Measurements from ENCODE around the gene PPP2R2D.
"Not testable (repeated sequence)": the region's sequence is repeated elsewhere in the genome, so short reads cannot be mapped to it uniquely, and the experiment has no call there.

PPP2R2D gene

DNA sequence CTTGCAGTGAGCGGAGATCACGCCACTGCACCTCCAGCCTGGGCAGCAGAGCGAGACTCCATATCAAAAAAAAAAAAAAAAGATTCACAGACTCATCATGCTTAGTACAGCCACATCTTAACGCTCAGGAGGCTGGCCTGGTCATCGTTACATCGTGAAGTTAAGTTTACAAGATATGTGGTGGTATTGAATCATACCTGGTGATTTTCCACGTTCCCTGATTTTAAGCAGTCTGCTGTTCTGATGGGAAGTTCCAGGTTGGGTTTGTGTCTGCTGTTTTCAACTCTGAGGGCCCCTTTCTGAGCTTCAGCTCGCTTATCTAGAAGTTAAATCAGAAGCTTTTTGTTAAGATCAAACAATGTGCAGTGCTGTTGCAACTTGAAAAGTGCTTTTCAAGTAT, 6.9 kb downstream of the PPP2R2D start:
- DNase-seq (ENCODE audit: low read depth, low spot score): no peak

DNA sequence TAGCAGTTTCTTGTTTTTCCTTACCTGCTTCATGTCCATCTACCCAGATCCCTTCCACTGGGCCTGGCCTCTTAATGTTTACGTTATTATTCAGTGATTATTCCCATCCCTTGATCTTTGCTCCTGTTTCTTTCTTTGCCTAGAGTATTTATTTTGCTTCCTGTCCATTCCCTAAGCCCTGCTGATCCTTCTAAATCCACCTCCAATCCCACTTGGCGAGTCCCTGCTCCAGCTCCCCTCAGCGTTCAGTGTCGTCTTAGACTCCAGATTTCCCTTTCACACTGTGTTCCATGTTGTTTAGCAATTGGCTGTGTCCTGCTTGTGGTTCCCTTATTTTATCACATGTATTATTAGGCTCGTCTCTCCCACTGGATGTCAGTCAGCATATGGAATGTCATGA, 7.3 kb downstream of the PPP2R2D start:
- no peak for DNase-seq (ENCODE audit: low read depth, low spot score)

DNA sequence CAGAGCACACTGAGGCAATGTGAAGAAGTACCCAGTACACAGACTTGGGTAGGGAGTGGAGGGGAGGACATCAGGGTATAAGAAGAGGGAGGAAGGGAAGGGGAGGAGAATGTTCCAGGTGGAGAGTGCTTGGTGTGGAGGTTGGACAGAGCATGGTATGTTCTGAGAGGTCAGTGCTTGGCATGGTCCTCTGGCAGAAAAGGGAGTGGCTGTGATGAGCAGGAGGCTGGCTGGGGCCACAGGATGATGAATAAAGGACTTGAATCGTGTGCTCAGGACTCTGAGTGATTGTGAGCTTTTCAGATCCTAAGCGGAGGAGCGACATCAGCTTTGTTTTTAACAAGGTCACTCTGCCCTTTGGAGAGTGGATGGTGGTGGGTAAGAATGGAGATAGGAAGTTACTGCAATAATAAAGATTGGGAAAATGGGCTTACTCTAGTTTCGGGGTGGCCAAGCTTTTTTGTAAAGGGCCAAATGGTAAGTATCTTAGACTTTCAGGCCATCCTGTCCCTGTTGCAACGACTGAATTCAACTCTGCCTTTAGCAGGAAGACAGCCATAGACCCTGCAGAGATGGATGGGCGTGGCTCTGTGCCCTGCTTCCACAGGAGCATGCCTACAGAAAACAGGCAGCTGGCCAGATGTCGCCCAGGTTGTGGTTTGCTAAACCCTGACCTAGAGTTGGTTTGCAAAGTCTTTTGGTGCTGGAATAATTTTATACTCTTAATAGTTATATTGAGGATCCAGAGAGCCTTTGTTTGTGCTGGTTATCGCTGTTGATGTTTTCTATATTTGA, 8.4 kb downstream of the PPP2R2D start:
- no peak for DNase-seq (ENCODE audit: low read depth, low spot score)

DNA sequence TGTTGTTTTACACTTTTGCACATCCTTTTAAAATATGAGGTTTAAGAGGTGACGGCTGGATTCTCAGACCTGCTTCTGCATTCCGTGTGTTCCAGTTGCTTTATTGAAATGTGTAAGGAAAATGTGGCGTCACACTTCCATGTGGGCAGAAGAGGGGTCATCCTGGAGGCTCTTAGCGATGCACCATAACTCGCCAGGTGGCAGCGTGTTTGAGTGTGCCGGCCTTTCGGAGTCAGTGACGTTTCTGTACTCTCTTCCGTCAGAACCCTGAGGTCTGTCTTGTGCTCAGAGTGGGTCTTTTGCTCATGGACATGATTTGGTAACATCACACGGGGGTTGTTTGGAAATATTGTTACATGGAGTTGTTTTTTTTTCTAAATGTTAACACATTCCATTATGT, 9.1 kb downstream of the PPP2R2D start:
- DNase-seq (ENCODE audit: low read depth, low spot score): no peak

DNA sequence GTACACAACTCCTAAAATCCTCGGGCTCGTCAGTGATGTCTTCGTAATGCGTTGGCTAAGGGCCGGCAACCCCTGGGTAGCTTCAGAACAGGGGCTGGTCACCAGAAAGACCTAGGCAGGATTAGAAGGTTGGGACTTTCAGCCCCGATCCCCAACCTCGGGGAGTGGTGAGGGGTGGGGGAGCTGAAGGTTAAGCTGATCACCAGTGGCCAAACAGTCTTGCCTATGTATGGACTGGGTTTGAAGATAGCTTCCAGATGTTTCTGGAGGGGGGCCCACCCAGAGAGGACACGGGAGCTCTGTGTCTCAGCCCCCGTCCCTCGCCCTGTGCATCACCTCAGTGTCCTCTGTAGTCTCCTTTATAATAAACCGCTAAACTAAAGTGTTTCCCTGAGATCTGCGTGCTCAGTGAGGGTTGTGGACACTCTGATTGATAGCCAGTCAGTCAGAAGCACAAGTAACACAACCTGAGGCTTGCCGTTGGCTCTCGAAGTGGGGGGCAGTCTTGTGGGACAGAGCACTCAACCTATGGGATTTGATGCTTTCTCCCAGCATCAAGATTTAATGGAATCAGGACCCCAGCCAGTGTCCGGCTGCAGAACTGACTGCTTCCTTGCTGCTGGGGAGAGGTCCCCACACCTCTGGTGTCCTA, 10.0 kb downstream of the PPP2R2D start:
- no peak for DNase-seq (ENCODE audit: low read depth, low spot score)

DNA sequence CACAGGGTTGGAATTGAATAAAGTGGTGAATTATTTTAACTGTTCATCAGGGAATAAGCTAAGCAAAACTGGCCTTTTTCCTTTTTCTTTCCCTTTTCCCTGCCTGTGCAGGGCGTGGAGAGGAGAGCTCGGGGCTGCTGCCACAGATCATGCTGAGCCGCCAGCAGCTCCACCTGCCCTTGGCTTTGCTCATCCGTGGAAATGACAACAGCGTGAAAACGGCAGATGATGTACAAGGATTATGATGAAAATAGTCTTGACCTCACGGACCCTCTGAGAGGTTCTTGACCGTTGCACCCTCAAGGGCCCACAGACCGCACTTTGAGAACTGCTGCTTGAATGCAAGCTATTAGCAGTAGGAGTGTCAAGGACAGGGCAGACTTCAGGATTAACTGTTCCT, 10.6 kb downstream of the PPP2R2D start:
- DNase-seq (ENCODE audit: low read depth, low spot score): no peak

DNA sequence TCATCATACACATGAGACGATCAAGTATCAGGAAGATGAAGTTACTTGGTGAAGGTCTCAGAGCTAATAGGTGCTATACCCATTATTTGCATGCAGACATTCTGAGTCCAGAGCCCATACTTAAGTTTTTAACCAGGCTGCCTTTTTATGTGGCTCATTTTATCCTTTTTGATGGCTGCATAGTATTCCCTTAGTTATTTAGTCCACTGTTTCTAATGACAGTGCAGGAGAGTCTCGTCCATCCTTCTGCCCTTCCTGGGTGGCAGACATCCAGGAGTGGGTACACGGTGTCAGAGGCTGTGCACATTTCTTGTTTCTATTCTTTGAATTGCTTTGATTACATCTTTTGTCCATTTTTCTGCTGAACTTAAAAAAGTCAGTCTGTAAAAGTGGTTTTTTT, 11.8 kb downstream of the PPP2R2D start:
- no peak for DNase-seq (ENCODE audit: low read depth, low spot score)

DNA sequence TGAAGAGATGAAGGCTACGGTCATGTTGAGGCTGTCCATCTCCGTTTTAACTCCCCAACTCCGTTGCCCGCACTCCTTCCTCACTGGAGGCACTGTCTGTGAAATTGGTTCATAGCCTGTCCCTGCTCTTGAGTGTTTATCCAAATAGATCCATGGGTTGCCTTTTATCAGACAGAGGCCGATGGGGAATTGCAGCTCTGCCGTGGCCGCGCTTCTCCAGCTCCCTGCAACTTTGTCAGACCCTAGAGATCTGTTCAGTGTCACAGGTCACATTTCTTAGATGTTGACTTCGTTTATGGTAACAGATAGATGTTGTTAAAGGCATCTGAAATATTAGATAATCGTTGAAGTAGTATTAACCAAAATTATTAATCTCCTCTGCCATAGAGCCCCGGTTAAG, 14.7 kb downstream of the PPP2R2D start:
- no peak for DNase-seq (ENCODE audit: low read depth, low spot score)

DNA sequence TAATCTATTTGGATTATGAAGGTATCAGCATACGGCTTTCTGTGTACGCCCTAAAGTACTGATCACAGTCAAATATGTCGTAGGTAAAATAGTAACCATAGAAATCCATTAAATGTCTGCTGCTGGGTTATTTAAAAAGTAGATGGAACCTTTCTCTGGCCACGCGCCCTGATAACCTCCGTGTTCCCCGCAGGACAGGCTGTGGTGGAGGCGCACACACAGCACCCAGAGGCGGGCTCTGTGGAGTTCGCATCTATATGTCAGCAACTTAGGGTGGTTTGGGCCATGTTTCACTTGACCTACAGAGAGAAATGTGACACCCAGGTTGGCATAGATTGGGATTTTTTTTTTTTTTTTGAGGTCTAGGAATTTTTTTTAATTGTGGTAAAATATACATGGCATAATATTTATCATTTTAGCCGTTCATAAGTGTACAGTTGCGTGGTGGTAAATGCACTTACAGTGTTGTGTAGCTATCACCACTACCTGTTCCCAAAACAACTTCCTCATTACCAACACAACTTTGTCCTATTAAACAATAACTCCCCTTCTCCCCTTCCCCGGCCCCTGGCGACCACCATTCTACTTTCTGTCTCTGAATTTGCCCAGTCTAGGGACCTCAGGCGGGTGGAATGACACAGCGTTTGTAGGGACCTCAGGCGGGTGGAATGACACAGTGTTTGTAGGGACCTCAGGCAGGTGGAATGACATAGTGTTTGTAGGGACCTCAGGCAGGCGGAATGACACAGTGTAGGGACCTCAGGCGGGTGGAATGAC, 15.4 kb downstream of the PPP2R2D start:
- no peak for DNase-seq (ENCODE audit: low read depth, low spot score)

DNA sequence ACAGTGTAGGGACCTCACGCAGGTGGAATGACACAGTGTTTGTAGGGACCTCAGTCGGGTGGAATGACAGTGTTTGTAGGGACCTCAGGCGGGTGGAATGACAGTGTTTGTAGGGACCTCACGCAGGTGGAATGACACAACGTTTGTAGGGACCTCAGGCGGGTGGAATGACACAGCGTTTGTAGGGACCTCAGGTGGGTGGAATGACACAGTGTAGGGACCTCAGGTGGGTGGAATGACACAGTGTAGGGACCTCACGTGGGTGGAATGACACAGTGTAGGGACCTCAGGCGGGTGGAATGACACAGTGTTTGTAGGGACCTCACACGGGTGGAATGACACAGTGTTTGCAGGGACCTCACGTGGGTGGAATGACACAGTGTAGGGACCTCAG, 16.0 kb downstream of the PPP2R2D start:
- DNase-seq (ENCODE audit: low read depth, low spot score): not testable (repeated sequence)

DNA sequence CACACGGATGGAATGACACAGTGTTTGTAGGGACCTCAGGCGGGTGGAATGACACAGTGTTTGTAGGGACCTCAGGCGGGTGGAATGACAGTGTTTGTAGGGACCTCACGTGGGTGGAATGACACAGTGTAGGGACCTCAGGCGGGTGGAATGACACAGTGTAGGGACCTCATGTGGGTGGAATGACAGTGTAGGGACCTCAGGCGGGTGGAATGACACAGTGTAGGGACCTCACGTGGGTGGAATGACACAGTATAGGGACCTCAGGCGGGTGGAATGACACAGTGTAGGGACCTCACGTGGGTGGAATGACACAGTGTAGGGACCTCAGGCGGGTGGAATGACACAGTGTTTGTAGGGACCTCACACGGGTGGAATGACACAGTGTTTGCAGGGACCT, 16.7 kb downstream of the PPP2R2D start:
- DNase-seq (ENCODE audit: low read depth, low spot score): not testable (repeated sequence)

DNA sequence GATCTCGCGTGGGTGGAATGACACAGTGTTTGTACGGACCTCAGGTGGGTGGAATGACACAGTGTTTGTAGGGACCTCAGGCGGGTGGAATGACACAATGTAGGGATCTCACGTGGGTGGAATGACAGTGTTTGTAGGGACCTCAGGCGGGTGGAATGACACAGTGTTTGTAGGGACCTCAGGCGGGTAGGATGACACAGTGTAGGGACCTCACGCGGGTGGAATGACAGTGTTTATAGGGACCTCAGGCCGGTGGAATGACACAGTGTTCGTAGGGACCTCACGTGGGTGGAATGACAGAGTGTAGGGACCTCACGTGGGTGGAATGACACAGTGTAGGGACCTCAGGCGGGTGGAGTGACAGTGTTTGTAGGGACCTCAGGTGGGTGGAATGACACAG, 18.7 kb downstream of the PPP2R2D start:
- DNase-seq (ENCODE audit: low read depth, low spot score): not testable (repeated sequence)

DNA sequence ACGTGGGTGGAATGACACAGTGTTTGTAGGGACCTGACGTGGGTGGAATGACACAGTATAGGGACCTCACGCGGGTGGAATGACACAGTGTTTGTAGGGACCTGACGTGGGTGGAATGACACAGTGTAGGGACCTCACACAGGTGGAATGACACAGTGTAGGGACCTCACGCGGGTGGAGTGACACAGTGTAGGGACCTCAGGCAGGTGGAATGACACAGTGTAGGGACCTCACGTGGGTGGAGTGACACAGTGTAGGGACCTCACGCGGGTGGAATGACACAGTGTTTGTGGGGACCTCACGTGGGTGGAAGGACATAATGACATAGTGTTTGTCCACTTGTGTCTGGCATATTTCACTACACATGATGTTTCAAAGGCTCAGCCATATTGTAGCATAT, 19.3 kb downstream of the PPP2R2D start:
- DNase-seq (ENCODE audit: low read depth, low spot score): no peak

DNA sequence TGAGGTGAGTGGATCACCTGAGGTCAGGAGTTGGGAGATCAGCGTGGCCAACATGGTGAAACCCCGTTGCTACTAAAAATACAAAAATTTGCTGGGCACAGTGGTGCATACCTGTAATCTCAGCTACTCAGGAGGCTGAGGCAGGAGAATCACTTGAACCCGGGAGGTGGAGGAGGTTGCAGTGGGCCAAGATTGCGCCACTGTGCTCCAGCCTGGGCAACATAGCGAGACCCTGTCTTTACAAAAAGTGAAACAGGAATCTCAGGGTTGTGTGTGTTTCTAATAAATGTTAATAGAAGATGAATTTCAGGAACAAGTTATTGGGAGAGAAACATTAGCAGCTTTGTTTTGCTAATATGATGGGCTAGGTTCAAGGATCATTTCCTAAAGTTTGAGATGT, 19.9 kb downstream of the PPP2R2D start:
- no peak for DNase-seq (ENCODE audit: low read depth, low spot score)

DNA sequence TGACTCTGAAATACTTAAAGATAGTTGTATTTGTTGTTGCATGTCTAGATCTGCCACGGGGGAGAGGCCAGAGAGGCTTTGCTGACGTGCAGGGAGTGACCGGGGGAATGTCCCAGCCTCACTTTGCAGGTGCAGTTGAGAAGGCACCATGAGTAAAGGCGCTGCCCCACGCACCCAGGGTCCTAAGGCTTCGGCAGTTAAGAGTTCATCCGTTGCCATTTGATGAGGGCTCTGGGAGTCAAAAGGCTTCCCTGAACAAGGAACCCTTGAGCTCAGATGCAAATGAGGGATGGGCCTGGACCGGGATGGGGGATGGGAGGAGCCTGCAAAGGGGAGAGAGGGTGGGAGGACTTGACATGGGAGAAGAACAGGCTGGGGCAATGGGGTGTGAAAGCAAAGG, 20.4 kb downstream of the PPP2R2D start:
- no peak for DNase-seq (ENCODE audit: low read depth, low spot score)

DNA sequence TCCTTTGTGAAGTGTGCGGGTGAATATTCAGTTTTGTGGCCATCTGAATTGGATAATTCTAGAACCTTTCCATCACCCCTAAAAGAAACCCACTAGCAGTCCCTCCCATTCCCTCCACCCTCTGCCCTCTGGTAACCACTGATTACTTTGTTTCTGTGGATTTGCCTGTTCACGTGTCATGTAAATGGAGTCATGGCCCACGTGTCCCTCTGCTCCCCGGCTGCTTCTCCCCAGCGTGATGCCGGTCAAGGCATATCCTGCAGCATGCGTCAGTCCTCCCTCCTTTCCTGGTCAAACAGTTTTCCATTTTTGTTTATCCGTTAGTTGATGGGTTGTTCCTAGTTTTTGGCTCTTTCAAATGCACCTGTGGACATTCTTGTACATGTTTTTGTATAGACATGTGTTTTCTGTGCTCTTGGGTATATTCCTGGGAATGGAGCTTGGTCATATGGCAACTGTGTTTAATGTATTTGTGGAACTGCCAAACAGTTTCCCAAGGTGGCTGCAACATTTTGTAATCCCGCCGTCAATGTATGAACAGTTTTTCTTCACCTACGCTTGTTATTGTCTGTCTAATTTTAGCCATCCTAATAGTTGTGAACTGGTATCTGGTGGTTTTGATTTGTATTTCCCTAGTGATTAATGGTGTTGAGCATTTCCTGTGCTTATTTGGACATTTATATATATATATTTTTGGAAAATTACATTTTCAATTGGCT, 22.4 kb downstream of the PPP2R2D start:
- DNase-seq (ENCODE audit: low read depth, low spot score): no peak

DNA sequence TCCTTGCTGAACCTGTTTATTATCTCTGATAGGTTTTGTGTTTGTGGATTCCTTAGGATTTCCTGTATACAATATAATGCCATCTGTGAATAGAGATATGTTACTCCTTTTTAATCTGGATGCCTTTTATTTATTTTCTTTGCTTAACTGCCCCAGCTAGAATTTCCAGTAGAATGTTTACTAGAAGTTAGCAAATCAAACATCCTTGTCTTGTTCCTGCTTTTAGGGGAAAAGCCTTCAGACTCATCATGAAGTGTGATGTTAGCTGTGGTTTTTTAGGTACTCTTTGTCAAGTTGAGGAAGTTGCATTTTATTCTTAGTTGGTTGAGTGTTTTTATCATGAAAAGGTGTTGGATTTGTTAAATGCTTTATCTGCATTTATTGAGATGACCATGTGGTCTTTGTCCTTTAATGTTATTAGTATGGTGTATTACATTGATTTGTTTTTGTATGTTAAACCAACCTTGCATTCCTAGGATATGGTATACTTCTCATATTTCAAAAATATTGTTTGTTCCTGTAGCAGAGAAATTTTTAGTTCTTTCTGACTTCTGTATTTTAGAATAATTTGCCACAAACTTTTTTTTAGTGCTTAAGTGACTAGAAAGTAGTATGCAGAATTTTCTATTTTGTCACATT, 24.3 kb downstream of the PPP2R2D start:
- no peak for DNase-seq (ENCODE audit: low read depth, low spot score)

DNA sequence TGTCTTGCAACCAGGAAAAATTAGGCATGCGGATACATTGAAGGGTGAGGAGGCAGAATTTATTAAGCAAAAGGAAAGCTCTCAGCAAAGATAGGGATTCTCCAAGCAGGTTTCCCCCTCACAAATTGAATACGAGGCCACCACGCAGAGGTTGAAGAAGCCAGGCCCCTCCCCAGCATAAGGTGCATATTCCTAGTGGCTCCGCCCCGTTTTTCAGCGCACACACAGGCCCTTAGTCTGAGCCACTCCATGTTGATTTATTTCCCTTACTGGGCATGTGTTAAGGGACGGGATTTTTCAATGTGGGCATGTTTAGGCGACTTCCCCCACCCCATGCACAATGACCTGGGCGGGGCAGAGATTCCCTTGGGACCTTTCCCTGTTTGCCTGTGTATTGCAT, 24.9 kb downstream of the PPP2R2D start:
- no peak for DNase-seq (ENCODE audit: low read depth, low spot score)

DNA sequence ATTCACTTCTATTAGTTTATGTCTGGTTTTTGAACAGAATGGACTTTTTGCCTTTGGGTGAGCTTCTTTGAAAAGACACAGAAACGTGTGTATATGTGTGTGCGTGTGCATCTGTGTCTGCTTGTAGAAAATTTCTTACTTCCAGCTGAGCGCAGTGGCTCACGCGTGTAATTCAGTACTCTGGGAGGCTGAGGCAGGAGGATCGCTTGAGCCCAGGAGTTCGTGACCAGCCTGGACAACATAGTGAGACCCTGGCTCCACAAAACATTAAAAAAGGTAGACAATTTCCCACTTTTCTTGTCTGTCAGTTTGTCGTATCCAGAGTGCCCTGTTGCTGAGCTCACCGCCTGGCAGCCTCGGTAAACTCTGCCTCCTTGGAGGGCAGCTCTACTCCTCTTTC, 25.4 kb downstream of the PPP2R2D start:
- DNase-seq (ENCODE audit: low read depth, low spot score): no peak

DNA sequence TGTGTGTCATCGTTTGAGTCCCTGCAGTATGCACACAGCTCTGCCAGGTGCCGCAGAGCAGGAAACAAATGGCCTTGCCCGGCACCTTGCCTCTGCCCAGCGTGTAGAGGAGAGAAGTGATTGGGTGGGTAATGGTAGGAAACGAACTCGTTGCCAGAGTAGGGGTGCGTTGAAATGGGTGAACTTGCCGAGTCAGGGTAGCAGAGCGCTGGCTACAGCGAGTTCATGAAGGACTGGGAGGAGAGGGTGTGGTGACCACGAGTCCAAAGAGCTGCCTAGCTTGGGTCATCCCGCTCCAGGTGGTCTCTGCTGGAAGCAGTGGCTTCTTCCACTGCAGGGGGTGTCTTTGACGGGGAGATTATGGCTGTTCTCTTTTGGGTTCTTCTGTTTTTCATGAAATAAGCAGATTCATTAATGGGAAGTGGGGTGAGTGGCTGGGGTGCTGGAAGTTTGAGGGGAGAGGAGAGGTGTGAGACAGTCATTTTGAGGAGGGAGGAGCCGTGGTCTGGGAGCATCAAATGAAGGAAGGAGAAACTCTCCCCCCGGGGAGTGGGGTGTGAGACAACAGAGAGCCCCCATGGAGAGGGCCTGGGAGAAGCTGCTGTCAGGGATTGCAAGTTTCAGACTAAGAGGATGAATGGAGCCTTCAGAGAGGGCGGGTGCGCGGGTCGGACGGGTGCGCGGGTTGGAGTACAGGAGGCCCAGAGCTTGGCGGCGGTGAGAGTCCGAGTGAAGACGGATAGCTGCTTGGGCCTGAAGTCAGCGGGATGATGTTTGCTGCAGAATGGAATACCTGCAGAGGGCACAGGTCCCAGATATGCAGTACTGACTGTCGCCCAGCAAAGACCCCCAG, 26.2 kb downstream of the PPP2R2D start:
- no peak for DNase-seq (ENCODE audit: low read depth, low spot score)
